ENCODE data around the gene MTURN. TPM values are rescaled to one million over a fixed set of nuclear protein-coding genes. Genes with fewer than 3 reads are reported as not detected.

MTURN gene
- total RNA-seq (1 to 10 TPM; 4.9 to 6.2 TPM), polyA plus RNA-seq (4.9 TPM)

DNA sequence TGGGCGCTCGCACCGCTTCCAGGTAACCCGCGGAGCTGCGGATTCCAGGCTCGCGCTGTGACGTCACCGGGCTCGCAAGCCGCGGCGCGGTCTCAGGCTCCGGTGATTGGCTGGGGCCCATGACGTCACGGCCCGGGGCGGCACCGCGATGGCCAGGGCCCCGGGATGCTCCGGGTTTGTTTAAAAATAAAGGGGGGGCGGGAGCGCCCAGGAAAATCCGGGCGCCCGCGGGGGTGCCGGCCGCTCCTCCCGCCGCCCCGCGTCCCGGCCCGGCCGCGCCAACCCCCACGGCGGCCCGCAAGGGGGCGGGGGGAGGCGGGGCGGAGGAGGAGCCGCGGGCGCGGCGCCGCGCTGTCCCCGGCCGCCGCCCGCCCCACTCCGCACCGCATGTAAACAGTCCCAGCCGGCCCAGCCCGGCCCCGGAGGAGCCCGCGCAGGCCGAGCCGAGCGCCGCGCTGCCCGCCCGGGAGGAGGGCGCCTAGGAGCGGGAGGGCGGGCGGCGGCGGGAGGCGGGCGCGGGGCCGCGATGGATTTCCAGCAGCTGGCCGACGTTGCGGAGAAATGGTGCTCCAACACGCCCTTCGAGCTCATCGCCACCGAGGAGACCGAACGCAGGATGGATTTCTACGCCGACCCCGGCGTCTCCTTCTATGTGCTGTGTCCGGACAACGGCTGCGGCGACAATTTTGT, at the start of gene MTURN:
Gene MTURN (plus strand): TSS at position 376 of the 690 bp plus-strand sequence. CDS start 151 bp downstream, at position 527.
- no peaks in the 10 kb centered on the region for H3K9me3 ChIP-seq (ENCODE audit: low read length)
- H3K27me3 Mint-ChIP-seq: peaks cover 0 to 7% of the 10 kb centered on the region in 2 donors
- H3K27ac Mint-ChIP-seq: peak within 1 kb of the TSS; percentile 85 to 95 (median 90)
- peaks cover 11% of the 10 kb centered on the region for H3K4me1 ChIP-seq (ENCODE audit: insufficient read depth, low read length)
- H3K27ac ChIP-seq (ENCODE audit: low read depth, low read length): peak within 1 kb of the TSS; percentile 44
- DNase-seq: peak; percentile 84 to 91 (median 89)
- ChIA-PET POLR2A (interaction anchor here (0.5 to 1.7 kb wide), 8 partner anchors 23 to 459 kb away, joined by 3 to 7 read pairs (median 6); partner anchors contain the start of gene FKBP14), CTCF (interaction anchor here (0.9 kb wide), 2 partner anchors 9 kb away, joined by 3 read pairs; no protein-coding TSS in a partner anchor)
- H3K4me1 Mint-ChIP-seq: peaks cover 5 to 21% (median 11%) of the 10 kb centered on the region in 3 donors
- peak within 1 kb of the TSS; percentile 83 for H3K4me3 ChIP-seq (ENCODE audit: low read length)
- H3K4me3 Mint-ChIP-seq: peak within 1 kb of the TSS; percentile 90 to 97 (median 93)
- H3K9me3 Mint-ChIP-seq: no peaks in the 10 kb centered on the region
- peaks cover 0 to 5% (median 0%) of the 10 kb centered on the region in 3 donors for H3K36me3 Mint-ChIP-seq
- no peaks in the 10 kb centered on the region for H3K36me3 ChIP-seq (ENCODE audit: insufficient read depth, low read length)
- no peaks in the 10 kb centered on the region for H3K27me3 ChIP-seq (ENCODE audit: insufficient read depth, low read length, poor library complexity, severe bottlenecking)

- POLR2A ChIA-PET: no interaction called here
- Mint-ChIP-seq H3K4me1 (no peaks in the 10 kb centered on the region), H3K27me3 (no peaks in the 10 kb centered on the region), H3K27ac (peak overlapping the region in 1 of 8 donors; percentile 21), H3K36me3 (peaks cover 0 to 15% (median 6%) of the 10 kb centered on the region in 3 donors), H3K4me3 (no peak overlapping the region), H3K9me3 (no peaks in the 10 kb centered on the region)
- Histone ChIP-seq H3K36me3 (ENCODE audit: insufficient read depth, low read length) (no peaks in the 10 kb centered on the region), H3K4me3 (ENCODE audit: low read length) (no peak overlapping the region), H3K27me3 (ENCODE audit: insufficient read depth, low read length, poor library complexity, severe bottlenecking) (no peaks in the 10 kb centered on the region), H3K9me3 (ENCODE audit: low read length) (no peaks in the 10 kb centered on the region), H3K27ac (ENCODE audit: low read depth, low read length) (no peak overlapping the region), H3K4me1 (ENCODE audit: insufficient read depth, low read length) (no peaks in the 10 kb centered on the region)
- no peak for DNase-seq
- CTCF ChIA-PET: interaction anchor here (1.8 kb wide), 1 partner anchor 12 kb away, joined by 6 read pairs; no protein-coding TSS in a partner anchor
Measured at GRCh38 chr7:30086529-30086928, 48.3 kb upstream of the MTURN start.

- H3K9me3 Mint-ChIP-seq: no peaks in the 10 kb centered on the region
Measured at GRCh38 chr7:30087371-30087770, 47.4 kb upstream of the MTURN start.

DNA sequence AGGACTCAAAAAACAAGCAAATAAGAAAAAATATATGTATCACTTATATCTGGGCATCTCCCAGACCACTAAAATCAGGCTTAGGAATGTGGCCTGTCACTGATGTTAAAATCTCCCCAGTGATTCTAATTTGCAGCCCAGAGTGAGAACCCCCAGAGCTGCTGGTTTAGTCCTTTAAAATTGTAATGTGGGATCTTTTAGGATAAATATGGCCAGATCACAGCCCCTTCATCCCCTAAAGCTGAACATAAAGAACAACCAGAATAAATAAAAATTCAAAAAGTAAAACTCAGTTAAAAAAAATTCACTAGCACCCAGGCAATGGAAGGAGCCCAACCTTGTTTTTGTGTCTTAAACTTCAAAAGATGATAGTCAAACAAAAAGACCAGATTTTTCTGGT, 46.4 kb upstream of the MTURN start:
- Histone ChIP-seq H3K27ac (ENCODE audit: low read depth, low read length) (no peak overlapping the region), H3K36me3 (ENCODE audit: insufficient read depth, low read length) (no peaks in the 10 kb centered on the region), H3K4me1 (ENCODE audit: insufficient read depth, low read length) (no peaks in the 10 kb centered on the region), H3K27me3 (ENCODE audit: insufficient read depth, low read length, poor library complexity, severe bottlenecking) (no peaks in the 10 kb centered on the region), H3K9me3 (ENCODE audit: low read length) (no peaks in the 10 kb centered on the region), H3K4me3 (ENCODE audit: low read length) (no peak overlapping the region)
- Mint-ChIP-seq H3K9me3 (no peaks in the 10 kb centered on the region), H3K27me3 (no peaks in the 10 kb centered on the region), H3K36me3 (peaks cover 0 to 11% (median 6%) of the 10 kb centered on the region in 3 donors), H3K4me3 (no peak overlapping the region), H3K27ac (no peak overlapping the region), H3K4me1 (no peaks in the 10 kb centered on the region)
- ChIA-PET CTCF (no interaction called here), POLR2A (no interaction called here)
- DNase-seq: no peak

More at GRCh38 chr7:30087371-30087770, 47.4 kb upstream of the MTURN start:
- no peak overlapping the region for H3K4me3 Mint-ChIP-seq
- DNase-seq: no peak
- CTCF ChIA-PET: no interaction called here
- Histone ChIP-seq H3K4me1 (ENCODE audit: insufficient read depth, low read length) (no peaks in the 10 kb centered on the region), H3K4me3 (ENCODE audit: low read length) (no peak overlapping the region), H3K9me3 (ENCODE audit: low read length) (no peaks in the 10 kb centered on the region), H3K36me3 (ENCODE audit: insufficient read depth, low read length) (no peaks in the 10 kb centered on the region), H3K27me3 (ENCODE audit: insufficient read depth, low read length, poor library complexity, severe bottlenecking) (no peaks in the 10 kb centered on the region), H3K27ac (ENCODE audit: low read depth, low read length) (no peak overlapping the region)
- H3K4me1 Mint-ChIP-seq: no peaks in the 10 kb centered on the region
- peak overlapping the region in 1 of 8 donors; percentile 1 for H3K27ac Mint-ChIP-seq
- POLR2A ChIA-PET: no interaction called here
- H3K36me3 Mint-ChIP-seq: peaks cover 0 to 13% (median 6%) of the 10 kb centered on the region in 3 donors
- H3K27me3 Mint-ChIP-seq: no peaks in the 10 kb centered on the region

DNA sequence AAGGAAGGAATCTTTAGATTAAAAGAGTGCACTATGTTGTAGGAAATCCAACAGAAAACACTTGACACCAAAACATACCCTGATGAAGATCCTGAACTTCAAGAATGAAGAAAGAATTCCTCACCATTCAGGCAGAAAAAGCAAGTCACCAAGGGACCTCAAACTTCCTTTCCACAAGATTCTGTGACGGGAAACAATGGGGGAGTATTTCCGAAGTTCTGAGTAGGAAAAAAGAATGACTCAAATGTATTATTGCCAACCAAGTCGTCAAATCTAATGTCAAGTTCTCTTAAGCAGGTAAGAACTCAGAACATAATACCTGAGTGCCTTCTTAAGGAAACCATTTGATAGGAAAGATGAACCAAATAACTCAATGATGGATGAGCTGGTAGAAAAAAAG, 44.7 kb upstream of the MTURN start:
- Histone ChIP-seq H3K27ac (ENCODE audit: low read depth, low read length) (no peak overlapping the region), H3K36me3 (ENCODE audit: insufficient read depth, low read length) (no peaks in the 10 kb centered on the region), H3K4me1 (ENCODE audit: insufficient read depth, low read length) (no peaks in the 10 kb centered on the region), H3K9me3 (ENCODE audit: low read length) (no peaks in the 10 kb centered on the region), H3K4me3 (ENCODE audit: low read length) (no peak overlapping the region), H3K27me3 (ENCODE audit: insufficient read depth, low read length, poor library complexity, severe bottlenecking) (no peaks in the 10 kb centered on the region)
- H3K27ac Mint-ChIP-seq: no peak overlapping the region
- ChIA-PET POLR2A (no interaction called here), CTCF (no interaction called here)
- no peak for DNase-seq
- H3K36me3 Mint-ChIP-seq: peaks cover 3 to 13% (median 5%) of the 10 kb centered on the region in 3 donors
- no peaks in the 10 kb centered on the region for H3K4me1 Mint-ChIP-seq
- no peaks in the 10 kb centered on the region for H3K27me3 Mint-ChIP-seq
- H3K9me3 Mint-ChIP-seq: no peaks in the 10 kb centered on the region
- no peak overlapping the region for H3K4me3 Mint-ChIP-seq

- Mint-ChIP-seq H3K27ac (no peak overlapping the region), H3K4me3 (no peak overlapping the region), H3K9me3 (peaks cover 0 to 3% (median 0%) of the 10 kb centered on the region in 5 donors), H3K36me3 (peaks cover 0 to 16% (median 13%) of the 10 kb centered on the region in 3 donors), H3K4me1 (no peaks in the 10 kb centered on the region), H3K27me3 (no peaks in the 10 kb centered on the region)
- Histone ChIP-seq H3K27ac (ENCODE audit: low read depth, low read length) (no peak overlapping the region), H3K4me1 (ENCODE audit: insufficient read depth, low read length) (no peaks in the 10 kb centered on the region), H3K4me3 (ENCODE audit: low read length) (no peak overlapping the region), H3K27me3 (ENCODE audit: insufficient read depth, low read length, poor library complexity, severe bottlenecking) (no peaks in the 10 kb centered on the region), H3K9me3 (ENCODE audit: low read length) (no peaks in the 10 kb centered on the region), H3K36me3 (ENCODE audit: insufficient read depth, low read length) (no peaks in the 10 kb centered on the region)
- DNase-seq: no peak
- CTCF ChIA-PET: no interaction called here
- POLR2A ChIA-PET: no interaction called here
Measured at GRCh38 chr7:30091491-30091912, 43.3 kb upstream of the MTURN start.

- no peaks in the 10 kb centered on the region for H3K27me3 Mint-ChIP-seq
- no peaks in the 10 kb centered on the region for H3K4me1 ChIP-seq (ENCODE audit: insufficient read depth, low read length)
- H3K36me3 ChIP-seq (ENCODE audit: insufficient read depth, low read length): no peaks in the 10 kb centered on the region
- H3K4me1 Mint-ChIP-seq: no peaks in the 10 kb centered on the region
- H3K4me3 ChIP-seq (ENCODE audit: low read length): no peak overlapping the region
- ChIA-PET CTCF (no interaction called here), POLR2A (no interaction called here)
- no peak overlapping the region for H3K4me3 Mint-ChIP-seq
- H3K27me3 ChIP-seq (ENCODE audit: insufficient read depth, low read length, poor library complexity, severe bottlenecking): no peaks in the 10 kb centered on the region
- H3K9me3 Mint-ChIP-seq: peaks cover 0 to 3% (median under 1%) of the 10 kb centered on the region in 5 donors
- peaks cover 0 to 19% (median 13%) of the 10 kb centered on the region in 3 donors for H3K36me3 Mint-ChIP-seq
- H3K27ac ChIP-seq (ENCODE audit: low read depth, low read length): no peak overlapping the region
- DNase-seq: no peak
- H3K9me3 ChIP-seq (ENCODE audit: low read length): no peaks in the 10 kb centered on the region
- H3K27ac Mint-ChIP-seq: no peak overlapping the region
Measured at GRCh38 chr7:30091987-30092386, 42.8 kb upstream of the MTURN start.

DNA sequence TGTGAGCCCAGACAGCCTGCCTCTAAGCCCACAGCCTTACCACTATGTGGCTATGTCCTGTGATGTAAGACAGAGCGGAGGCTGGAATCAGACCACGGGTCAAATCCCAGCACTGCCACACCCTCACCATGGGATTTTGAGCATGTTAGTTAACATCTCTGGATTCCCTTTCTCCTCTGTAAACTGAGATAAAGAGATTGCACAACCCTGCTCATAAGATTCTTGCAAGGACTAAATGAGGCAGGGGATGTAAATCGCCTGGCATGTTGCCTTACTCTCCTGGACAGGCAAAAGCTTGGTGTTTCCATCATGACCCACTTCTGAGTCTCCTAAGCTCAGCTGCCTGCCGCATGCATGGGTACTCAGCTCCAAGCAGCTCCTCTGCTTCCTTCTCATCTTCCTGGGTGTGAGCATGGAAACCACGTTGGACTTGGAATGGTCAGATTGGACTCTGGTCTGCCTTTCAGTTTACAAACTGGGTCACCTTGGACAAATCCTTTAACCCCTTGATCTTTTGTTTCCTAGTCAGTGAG, 41.3 kb upstream of the MTURN start:
- Mint-ChIP-seq H3K27me3 (no peaks in the 10 kb centered on the region), H3K36me3 (peaks cover 2 to 26% (median 8%) of the 10 kb centered on the region in 3 donors), H3K9me3 (peaks cover 0 to 3% (median 2%) of the 10 kb centered on the region in 5 donors), H3K4me1 (no peaks in the 10 kb centered on the region), H3K27ac (no peak overlapping the region), H3K4me3 (no peak overlapping the region)
- CTCF ChIA-PET: no interaction called here
- no peak for DNase-seq
- Histone ChIP-seq H3K36me3 (ENCODE audit: insufficient read depth, low read length) (no peaks in the 10 kb centered on the region), H3K4me1 (ENCODE audit: insufficient read depth, low read length) (no peaks in the 10 kb centered on the region), H3K9me3 (ENCODE audit: low read length) (no peaks in the 10 kb centered on the region), H3K27me3 (ENCODE audit: insufficient read depth, low read length, poor library complexity, severe bottlenecking) (no peaks in the 10 kb centered on the region), H3K27ac (ENCODE audit: low read depth, low read length) (no peak overlapping the region), H3K4me3 (ENCODE audit: low read length) (no peak overlapping the region)
- POLR2A ChIA-PET: no interaction called here

All from CD8-positive, alpha-beta memory T cell (primary cell).